Mesenchymal stem cell (in vitro differentiated cells and primary cell): ENCODE measurements around the gene KCND3.

Source experiments
- DNase-seq: peaks from one replicate; pipeline ENCODE4 v3.0.0-alpha.2; 2013
- H2AFZ ChIP-seq: one replicate; pipeline ENCODE4 v1.6.1; 2013; ENCODE audit warnings: low read depth, mild to moderate bottlenecking, control low read depth, inconsistent platforms, low read length, moderate library complexity
- H2AK5ac ChIP-seq: 2 replicates; pipeline ENCODE4 v1.6.1; 2013; ENCODE audit warnings: low read length, moderate library complexity, mild to moderate bottlenecking, inconsistent platforms; ENCODE audit not compliant: severe bottlenecking
- H2BK120ac ChIP-seq: one replicate; pipeline ENCODE4 v1.6.1; 2013; ENCODE audit warnings: low read depth, mild to moderate bottlenecking, inconsistent platforms, low read length, moderate library complexity
- H2BK12ac ChIP-seq, 2 experiments: one replicate each; pipeline ENCODE4 v1.6.1; 2013; ENCODE audit warnings: inconsistent platforms in 2 of 2, low read length in 2 of 2, mild to moderate bottlenecking in 2 of 2, moderate library complexity in 2 of 2, control low read depth in 1 of 2
- H2BK15ac ChIP-seq: one replicate; pipeline ENCODE4 v1.6.1; 2013; ENCODE audit warnings: mild to moderate bottlenecking, low read depth, inconsistent platforms; ENCODE audit not compliant: poor library complexity, severe bottlenecking
- H2BK5ac ChIP-seq: 2 replicates; pipeline ENCODE4 v1.6.1; 2013; ENCODE audit warnings: low read depth, mild to moderate bottlenecking, low read length, control low read depth, inconsistent platforms; ENCODE audit not compliant: poor library complexity, severe bottlenecking
- H3K14ac ChIP-seq, 2 experiments: one replicate each; pipeline ENCODE4 v1.6.1; 2013; ENCODE audit warnings: inconsistent platforms in 2 of 2, low read length in 2 of 2, control low read depth in 1 of 2, mild to moderate bottlenecking in 1 of 2, moderate library complexity in 1 of 2
- H3K18ac ChIP-seq, 2 experiments: one replicate each; pipeline ENCODE4 v1.6.1; 2013; ENCODE audit warnings: inconsistent platforms in 2 of 2, low read length in 2 of 2, control low read depth in 1 of 2, low read depth in 1 of 2, mild to moderate bottlenecking in 1 of 2
- H3K23ac ChIP-seq, 2 experiments: one replicate each; pipeline ENCODE4 v1.6.1; 2013; ENCODE audit warnings: inconsistent platforms in 2 of 2, low read length in 2 of 2, mild to moderate bottlenecking in 2 of 2, moderate library complexity in 2 of 2, control low read depth in 1 of 2
- H3K27ac ChIP-seq: 2 replicates; pipeline ENCODE4 v1.5.1; 2013; ENCODE audit warnings: mild to moderate bottlenecking, moderate library complexity, low read length, control low read depth, inconsistent platforms; ENCODE audit not compliant: poor library complexity, severe bottlenecking
- H3K27me3 ChIP-seq, 2 experiments: 2 replicates each; pipeline versions ENCODE4 v1.6.1 to v1.7.0; 2013; ENCODE audit warnings: low read length in 2 of 2, mild to moderate bottlenecking in 2 of 2, moderate library complexity in 2 of 2, control low read depth in 1 of 2, inconsistent platforms in 1 of 2; ENCODE audit not compliant: control insufficient read depth in 1 of 2, insufficient read depth in 1 of 2
- H3K36me3 ChIP-seq, 2 experiments: 2 replicates each; pipeline versions ENCODE4 v1.6.1 to v1.7.0; 2013; ENCODE audit warnings: low read length in 2 of 2, control low read depth in 1 of 2, inconsistent platforms in 1 of 2, low read depth in 1 of 2, mild to moderate bottlenecking in 1 of 2; ENCODE audit not compliant: insufficient read depth in 2 of 2, control insufficient read depth in 1 of 2
- H3K4ac ChIP-seq, 2 experiments: one replicate each; pipeline ENCODE4 v1.6.1; 2013; ENCODE audit warnings: inconsistent platforms in 2 of 2, low read length in 2 of 2, mild to moderate bottlenecking in 2 of 2, moderate library complexity in 2 of 2, control low read depth in 1 of 2, low read depth in 1 of 2
- H3K4me1 ChIP-seq: 2 replicates; pipeline ENCODE4 v1.6.1; 2013; ENCODE audit warnings: low read depth, low read length, control low read depth; ENCODE audit not compliant: control insufficient read depth, insufficient read depth
- H3K4me2 ChIP-seq: 2 replicates; pipeline ENCODE4 v1.6.1; 2013; ENCODE audit warnings: low read length, mild to moderate bottlenecking, inconsistent platforms; ENCODE audit not compliant: poor library complexity, severe bottlenecking
- H3K4me3 ChIP-seq, 2 experiments: 2 replicates each; pipeline versions ENCODE4 v1.5.1 to v1.7.0; 2013; ENCODE audit warnings: low read length in 2 of 2, mild to moderate bottlenecking in 2 of 2, control low read depth in 1 of 2, low read depth in 1 of 2; ENCODE audit not compliant: insufficient read depth in 1 of 2
- H3K79me1 ChIP-seq: replicated peaks from 2 replicates; pipeline ENCODE4 v1.6.1; 2013; ENCODE audit warnings: mild to moderate bottlenecking, control low read depth, low read length, inconsistent platforms; ENCODE audit not compliant: poor library complexity, severe bottlenecking
- H3K9ac ChIP-seq: 2 replicates; pipeline ENCODE4 v1.7.0; 2013; ENCODE audit warnings: mild to moderate bottlenecking, low read length, moderate library complexity
- H3K9me3 ChIP-seq: 2 replicates; pipeline ENCODE4 v1.7.0; 2013; ENCODE audit warnings: mild to moderate bottlenecking, low read length; ENCODE audit not compliant: control insufficient read depth
- H4K8ac ChIP-seq: one replicate; pipeline ENCODE4 v1.6.1; 2013; ENCODE audit warnings: inconsistent platforms, mild to moderate bottlenecking, low read length, moderate library complexity
- H4K91ac ChIP-seq: one replicate; pipeline ENCODE4 v1.6.1; 2013; ENCODE audit warnings: mild to moderate bottlenecking, low read length, inconsistent platforms
- WGBS: methylation state at CpG from one replicate; pipeline ENCODE4 v1.1.7; 2013; ENCODE audit warnings: mixed read lengths; 5-methylcytosine and 5-hydroxymethylcytosine counted together

KCND3 gene

GRCh38 chr1:111911061-111911460 lies 78.4 kb downstream of the KCND3 start:
- no peak overlapping the region for H2BK120ac ChIP-seq
- DNase-seq: no peak
- no peak overlapping the region for H3K4me3 ChIP-seq
- no peaks in the 10 kb centered on the region for H3K4me1 ChIP-seq
- no peak overlapping the region for H3K4me2 ChIP-seq
- no peak overlapping the region for H3K27ac ChIP-seq
- H3K14ac ChIP-seq: no peak overlapping the region
- H3K23ac ChIP-seq: no peak overlapping the region
- no peak overlapping the region for H2BK15ac ChIP-seq
- H3K36me3 ChIP-seq: no peaks in the 10 kb centered on the region
- H3K18ac ChIP-seq: no peak overlapping the region
- H4K91ac ChIP-seq: no peak overlapping the region
- H3K9ac ChIP-seq: no peak overlapping the region
- H2BK12ac ChIP-seq: no peak overlapping the region
- WGBS: 40% methylated on average over 1 of the region's 1 CpG
- no peak overlapping the region for H4K8ac ChIP-seq
- H3K9me3 ChIP-seq: no peaks in the 10 kb centered on the region
- H2AK5ac ChIP-seq: no peak overlapping the region
- H2BK5ac ChIP-seq: no peak overlapping the region
- no peak overlapping the region for H3K4ac ChIP-seq
- H3K79me1 ChIP-seq: no peaks in the 10 kb centered on the region
- H2AFZ ChIP-seq: no peak overlapping the region
- H3K27me3 ChIP-seq: peaks cover 7 to 19% of the 10 kb centered on the region in 2 experiments

DNA sequence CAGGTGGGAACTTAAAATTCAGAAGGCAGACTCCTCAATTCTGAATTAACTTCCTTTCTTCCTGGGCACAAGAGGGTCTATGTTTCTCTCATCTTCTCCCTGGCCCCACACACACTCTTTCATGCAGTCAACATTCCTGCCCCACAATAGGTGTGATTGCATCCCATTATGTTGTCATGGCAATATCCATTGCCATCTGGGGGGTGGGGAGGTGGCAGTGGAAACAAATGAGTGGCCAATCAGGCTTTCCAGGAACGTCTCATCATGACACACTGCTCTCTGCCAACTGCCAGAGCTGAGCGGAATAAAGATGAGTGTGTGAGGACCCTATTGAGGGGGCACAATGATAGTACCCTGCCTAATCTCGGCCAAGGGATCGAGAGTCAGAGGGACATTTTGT lies 80.4 kb downstream of the KCND3 start:
- Histone ChIP-seq H3K4ac (no peak overlapping the region), H3K27me3 (peaks cover 7 to 21% of the 10 kb centered on the region in 2 experiments), H2BK5ac (no peak overlapping the region), H2BK120ac (no peak overlapping the region), H3K79me1 (no peaks in the 10 kb centered on the region), H3K18ac (no peak overlapping the region), H3K9me3 (no peaks in the 10 kb centered on the region), H3K9ac (no peak overlapping the region), H4K91ac (no peak overlapping the region), H3K27ac (no peak overlapping the region), H2BK15ac (no peak overlapping the region), H2AK5ac (no peak overlapping the region), H4K8ac (no peak overlapping the region), H3K23ac (no peak overlapping the region), H3K4me2 (no peak overlapping the region), H2BK12ac (no peak overlapping the region), H3K14ac (no peak overlapping the region), H3K4me3 (no peak overlapping the region), H3K36me3 (no peaks in the 10 kb centered on the region), H3K4me1 (peaks cover 2% of the 10 kb centered on the region), H2AFZ (no peak overlapping the region)
- no peak for DNase-seq
- 58% methylated on average over 4 of the region's 4 CpGs for WGBS

GRCh38 chr1:111908011-111908621 lies 81.4 kb downstream of the KCND3 start:
- Histone ChIP-seq H3K79me1 (no peaks in the 10 kb centered on the region), H3K27ac (no peak overlapping the region), H3K18ac (no peak overlapping the region), H3K14ac (no peak overlapping the region), H3K4me1 (peaks cover 2% of the 10 kb centered on the region), H3K9me3 (no peaks in the 10 kb centered on the region), H3K4me2 (no peak overlapping the region), H2AK5ac (no peak overlapping the region), H3K4ac (no peak overlapping the region), H2BK15ac (no peak overlapping the region), H3K23ac (no peak overlapping the region), H4K8ac (no peak overlapping the region), H3K27me3 (peaks cover 12 to 28% of the 10 kb centered on the region in 2 experiments), H3K4me3 (no peak overlapping the region), H2AFZ (no peak overlapping the region), H3K36me3 (no peaks in the 10 kb centered on the region), H2BK5ac (no peak overlapping the region), H4K91ac (no peak overlapping the region), H3K9ac (no peak overlapping the region), H2BK12ac (no peak overlapping the region), H2BK120ac (no peak overlapping the region)
- WGBS: 97% methylated on average over 2 of the region's 3 CpGs
- no peak for DNase-seq

- Histone ChIP-seq H3K4me3 (no peak overlapping the region), H3K14ac (no peak overlapping the region), H2AK5ac (no peak overlapping the region), H3K4me1 (peaks cover 2% of the 10 kb centered on the region), H2BK5ac (no peak overlapping the region), H4K8ac (no peak overlapping the region), H3K9ac (no peak overlapping the region), H3K23ac (no peak overlapping the region), H4K91ac (no peak overlapping the region), H3K4me2 (no peak overlapping the region), H2BK15ac (no peak overlapping the region), H3K9me3 (no peaks in the 10 kb centered on the region), H2BK12ac (no peak overlapping the region), H3K27ac (no peak overlapping the region), H3K4ac (no peak overlapping the region), H2AFZ (no peak overlapping the region), H2BK120ac (no peak overlapping the region), H3K18ac (no peak overlapping the region), H3K36me3 (no peaks in the 10 kb centered on the region), H3K27me3 (peaks cover 14 to 36% of the 10 kb centered on the region in 2 experiments), H3K79me1 (no peaks in the 10 kb centered on the region)
- DNase-seq: no peak
- 65% methylated on average over 3 of the region's 3 CpGs for WGBS
Observed at GRCh38 chr1:111907321-111907720, 82.1 kb downstream of the KCND3 start.
